DMS 273 treated with DMSO at 0.1 percent for 48 hours (cell line): ENCODE data around the gene PNPO.
A peak's percentile ranks its signal among the peaks of the same experiment; 100 is the strongest.
"Not testable (repeated sequence)": the region's sequence is repeated elsewhere in the genome, so short reads cannot be mapped to it uniquely, and the experiment has no call there.

Experiments
- DNase-seq: peaks from one replicate; lab custom pipeline; 2025; lab: John Stamatoyannopoulos, UW

The PNPO gene

GRCh38 chr17:47975189-47975822, 33.9 kb downstream of the PNPO start:
- no peak for DNase-seq

GRCh38 chr17:47975823-47976205, 34.4 kb downstream of the PNPO start:
- no peak for DNase-seq

GRCh38 chr17:47978324-47978723, 37.0 kb downstream of the PNPO start:
- peak; percentile 44 for DNase-seq

- peak; percentile 65 for DNase-seq
Measured at GRCh38 chr17:47980541-47980940, 39.2 kb downstream of the PNPO start.

- DNase-seq: no peak
Measured at GRCh38 chr17:47981462-47981861, 40.1 kb downstream of the PNPO start.

- no peak for DNase-seq
Measured at GRCh38 chr17:47982091-47982617, 40.8 kb downstream of the PNPO start.

GRCh38 chr17:47982645-47983390, 41.4 kb downstream of the PNPO start:
- DNase-seq: peak; percentile 48

GRCh38 chr17:47983492-47984223, 42.3 kb downstream of the PNPO start:
- DNase-seq: no peak

- DNase-seq: no peak
Measured at GRCh38 chr17:47986520-47986919, 45.1 kb downstream of the PNPO start.

- DNase-seq: peak; percentile 57
Measured at GRCh38 chr17:47987240-47987835, 46.0 kb downstream of the PNPO start.

GRCh38 chr17:47988445-47988844, 47.1 kb downstream of the PNPO start:
- not testable (repeated sequence) for DNase-seq

GRCh38 chr17:47989159-47989558, 47.8 kb downstream of the PNPO start:
- DNase-seq: no peak

GRCh38 chr17:47989700-47990099, 48.3 kb downstream of the PNPO start:
- DNase-seq: no peak

GRCh38 chr17:47990962-47991731, 49.8 kb downstream of the PNPO start:
- DNase-seq: no peak

GRCh38 chr17:47992216-47992615, 50.8 kb downstream of the PNPO start:
- no peak for DNase-seq

GRCh38 chr17:47993031-47993564, 51.7 kb downstream of the PNPO start:
- no peak for DNase-seq

- DNase-seq: no peak
Measured at GRCh38 chr17:47993964-47994363, 52.6 kb downstream of the PNPO start.

GRCh38 chr17:47994724-47995123, 53.4 kb downstream of the PNPO start:
- DNase-seq: no peak

- DNase-seq: no peak
Measured at GRCh38 chr17:47995241-47995935, 54.0 kb downstream of the PNPO start.

- no peak for DNase-seq
Measured at GRCh38 chr17:47996201-47996600, 54.8 kb downstream of the PNPO start.

- DNase-seq: no peak
Measured at GRCh38 chr17:47997586-47997985, 56.2 kb downstream of the PNPO start.
